ENCODE data around the gene GPR65. TPM values are rescaled to one million over a fixed set of nuclear protein-coding genes. Genes with fewer than 3 reads are reported as not detected.

GPR65 gene
- total and polyA plus RNA-seq, 9 of the 15 experiments (the other 6 are each of a cell fraction or from before 2014, with no cell fraction given) = 0.03 to 0.11 (median 0.04) TPM; not detected in 6

DNA sequence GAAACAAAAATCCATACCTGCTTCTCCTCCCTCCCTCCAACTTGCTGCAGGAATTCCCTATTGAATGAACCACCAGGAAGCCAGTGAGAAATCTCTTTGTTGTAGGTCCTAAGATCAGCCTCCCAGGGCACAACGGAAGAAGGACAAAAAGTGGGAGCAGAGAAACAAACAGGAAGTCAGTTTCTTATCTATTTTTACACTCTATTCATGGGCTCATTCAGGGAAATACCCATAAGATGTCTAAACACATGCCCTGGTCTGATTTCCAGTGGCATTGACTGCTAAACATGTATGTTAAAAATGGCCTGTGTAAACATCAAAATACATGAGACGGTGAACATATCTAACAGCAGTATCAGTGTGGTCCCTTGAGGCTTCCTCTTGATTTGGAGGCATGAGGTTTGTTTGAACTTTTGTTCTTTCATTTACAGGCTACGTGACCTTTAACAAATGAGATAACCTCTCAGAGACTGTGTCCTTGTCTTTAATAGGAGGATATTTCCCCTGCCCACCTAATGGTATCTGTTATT, 18.8 kb downstream of the GPR65 start (continued):
- no peak for TF ChIP-seq CHD7 (IDR thresholded peaks at IDR 0.05; ENCODE audit: low read depth, low read length)
- TF ChIP-seq CBX2 (IDR thresholded peaks at IDR 0.05; ENCODE audit: insufficient read depth, low read length, poor library complexity, severe bottlenecking) = no peak
- no peak for TF ChIP-seq ZNF24 (IDR thresholded peaks at IDR 0.05)
- no peak for TF ChIP-seq SAFB2 (IDR thresholded peaks at IDR 0.05; ENCODE audit: borderline replicate concordance, low read depth, low read length, severe bottlenecking)
- TF ChIP-seq, protein P1, sequence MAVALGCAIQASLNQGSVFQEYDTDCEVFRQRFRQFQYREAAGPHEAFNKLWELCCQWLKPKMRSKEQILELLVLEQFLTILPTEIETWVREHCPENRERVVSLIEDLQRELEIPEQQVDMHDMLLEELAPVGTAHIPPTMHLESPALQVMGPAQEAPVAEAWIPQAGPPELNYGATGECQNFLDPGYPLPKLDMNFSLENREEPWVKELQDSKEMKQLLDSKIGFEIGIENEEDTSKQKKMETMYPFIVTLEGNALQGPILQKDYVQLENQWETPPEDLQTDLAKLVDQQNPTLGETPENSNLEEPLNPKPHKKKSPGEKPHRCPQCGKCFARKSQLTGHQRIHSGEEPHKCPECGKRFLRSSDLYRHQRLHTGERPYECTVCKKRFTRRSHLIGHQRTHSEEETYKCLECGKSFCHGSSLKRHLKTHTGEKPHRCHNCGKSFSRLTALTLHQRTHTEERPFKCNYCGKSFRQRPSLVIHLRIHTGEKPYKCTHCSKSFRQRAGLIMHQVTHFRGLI (CRISPR knock-in tag; IDR thresholded peaks at IDR 0.05) = no peak
- no peak for TF ChIP-seq PATZ1 (CRISPR knock-in tag; IDR thresholded peaks at IDR 0.05; ENCODE audit: borderline replicate concordance)
- TF ChIP-seq HMGN3 (IDR thresholded peaks at IDR 0.05; ENCODE audit: borderline replicate concordance, extremely low read depth, insufficient read length, low read depth, low read length) = no peak
- no peak for TF ChIP-seq SMARCE1 (IDR thresholded peaks at IDR 0.05)

Data from K562 (cell line).